Left kidney (tissue), 2 donors: ENCODE results near the gene FGF1. TPM values are rescaled to one million over a fixed set of nuclear protein-coding genes. Genes with fewer than 3 reads are reported as not detected.

Experiments
- DNase-seq: peaks from one replicate; pipeline ENCODE4 v3.0.0-alpha.2; 2013
- polyA plus RNA-seq: library from polyadenylated mRNA; unstranded; fragments of 120-200 nt; gene quantifications from one replicate; pipeline ENCODE4 v1.2.1, GENCODE V29; 2013; ENCODE audit not compliant: insufficient read length

The FGF1 gene
- polyA plus RNA-seq, 1 donor, result 17.4 TPM

DNA sequence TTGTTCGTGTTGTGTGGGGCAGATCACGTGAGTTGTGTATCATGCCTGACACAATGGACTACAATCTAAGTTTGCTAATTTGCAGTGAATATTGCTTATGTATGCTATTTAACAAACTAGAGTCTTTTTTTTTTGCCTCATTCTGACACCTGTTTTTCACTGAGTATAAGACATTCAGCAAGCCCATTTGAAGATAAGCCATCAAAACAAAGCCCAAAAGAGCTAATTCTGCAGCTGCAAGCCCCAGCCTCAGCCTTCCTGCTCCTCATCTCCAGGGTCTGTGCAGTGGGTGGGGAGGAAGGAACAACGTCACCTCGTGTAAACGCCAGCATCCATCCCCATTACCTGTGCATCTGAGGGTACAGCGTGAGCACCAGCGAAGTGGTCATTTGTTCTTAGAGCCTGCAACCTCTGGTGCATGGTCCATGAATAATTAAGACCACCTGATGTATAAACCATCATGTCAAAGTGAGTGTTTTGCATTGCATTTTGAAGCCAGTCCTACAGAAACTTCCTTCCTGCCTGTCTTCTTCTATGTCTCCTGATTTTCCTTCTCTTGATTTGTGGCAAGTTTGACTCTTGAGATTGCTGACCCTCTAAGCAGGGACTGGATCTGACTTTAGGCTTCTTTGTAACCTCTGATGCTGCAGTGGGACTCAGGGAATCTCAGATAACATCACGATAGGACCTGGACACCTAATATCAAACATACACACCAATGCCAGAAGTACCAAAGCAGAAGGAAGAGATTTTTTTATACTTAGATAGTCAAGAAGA is 73.2 kb downstream of the FGF1 start:
- no peak for DNase-seq

DNA sequence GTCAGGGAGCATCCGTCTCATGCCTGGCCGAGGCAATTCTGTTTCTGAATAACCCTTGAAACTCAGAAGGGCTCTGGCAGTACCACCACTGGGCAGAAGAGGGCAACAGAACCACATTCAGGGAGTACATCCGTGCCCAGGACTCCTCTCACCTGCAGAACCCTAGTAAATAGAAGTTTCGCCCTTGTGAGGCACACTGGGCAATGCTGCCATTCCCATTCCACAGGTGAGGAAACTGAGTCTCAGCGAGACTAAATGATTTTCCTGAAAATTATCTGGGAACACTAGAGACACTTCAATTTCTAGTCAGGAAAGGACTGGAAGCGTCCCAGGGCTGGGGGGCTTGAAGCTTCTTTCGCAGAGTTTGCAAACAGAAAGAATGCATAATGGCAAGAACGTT is 74.7 kb downstream of the FGF1 start:
- peak; percentile 50 for DNase-seq

DNA sequence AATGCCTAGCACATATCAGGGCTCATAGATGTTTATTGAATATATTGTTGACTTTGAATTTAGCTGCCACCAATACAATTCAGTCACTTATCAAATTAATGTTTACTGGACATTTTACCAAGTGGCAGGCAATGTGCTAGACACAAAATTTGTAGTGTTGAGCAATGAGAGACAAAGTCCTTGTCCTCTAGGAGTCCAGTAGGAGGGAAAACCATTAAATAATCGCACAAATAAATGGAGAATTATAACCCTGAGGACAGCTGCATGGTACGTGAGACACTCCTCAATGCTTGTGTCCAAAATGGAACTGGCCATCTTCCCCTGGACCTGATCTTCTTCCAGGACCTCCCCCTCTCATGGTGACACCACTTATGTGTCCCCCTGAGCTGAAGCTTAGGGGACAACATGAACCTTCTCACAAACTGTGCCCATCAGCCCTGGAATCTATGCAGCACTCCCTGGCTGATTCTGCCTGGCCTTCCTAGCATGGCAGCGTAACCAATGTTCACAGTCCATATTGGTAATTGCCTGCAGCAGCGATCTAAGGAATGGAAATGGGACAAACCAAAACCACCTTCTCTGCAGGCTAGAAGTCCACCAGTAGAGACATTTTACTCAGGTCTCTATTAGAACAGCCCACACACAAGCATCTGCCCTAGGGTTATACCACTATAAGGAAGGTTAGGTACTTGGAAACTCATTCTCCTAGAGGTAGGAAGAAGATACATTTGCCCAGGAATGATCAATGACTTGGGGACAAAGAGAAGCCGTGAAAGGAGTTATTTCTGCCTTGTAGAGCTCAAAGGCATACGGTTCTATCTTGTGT is 75.5 kb downstream of the FGF1 start:
- no peak for DNase-seq

DNA sequence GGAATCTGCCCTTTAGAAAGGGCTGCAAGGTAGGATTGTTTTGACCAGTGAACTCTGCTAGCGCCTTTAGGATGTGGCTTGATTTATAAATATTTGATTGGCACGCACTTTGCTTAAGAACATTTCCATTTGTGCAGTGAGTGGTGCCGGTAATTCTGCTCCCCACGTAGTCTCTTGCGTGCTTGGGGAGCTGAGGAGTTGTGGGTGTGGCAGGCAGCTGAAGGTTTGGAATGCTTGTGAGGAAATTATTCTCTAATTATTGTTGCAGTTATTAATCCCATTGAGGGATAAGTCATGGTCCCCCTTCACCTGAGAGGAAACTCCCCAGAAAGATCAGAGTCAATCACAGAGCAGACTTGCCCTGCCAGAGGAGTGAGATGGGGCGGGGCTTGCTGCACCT is 76.7 kb downstream of the FGF1 start:
- no peak for DNase-seq

DNA sequence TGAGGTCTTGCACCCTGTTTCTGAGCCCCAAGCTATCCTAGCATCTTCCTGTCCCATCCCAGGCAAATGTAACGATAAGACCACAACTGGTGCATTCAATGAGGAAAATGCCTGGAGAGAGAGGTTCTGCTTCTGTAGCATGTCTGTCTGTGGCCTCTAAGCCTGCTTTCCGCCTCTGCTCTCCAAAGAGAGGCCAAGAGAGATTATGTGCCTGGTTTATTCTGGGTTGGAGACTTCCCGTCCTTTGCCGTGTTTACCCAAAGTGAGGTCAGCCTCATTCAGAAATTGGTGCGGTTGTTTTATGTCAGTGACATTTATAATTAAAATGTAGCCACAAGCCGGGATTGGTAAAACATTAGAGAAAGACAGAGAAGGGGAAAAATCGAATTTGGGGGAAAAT is 77.8 kb downstream of the FGF1 start:
- DNase-seq, result no peak

DNA sequence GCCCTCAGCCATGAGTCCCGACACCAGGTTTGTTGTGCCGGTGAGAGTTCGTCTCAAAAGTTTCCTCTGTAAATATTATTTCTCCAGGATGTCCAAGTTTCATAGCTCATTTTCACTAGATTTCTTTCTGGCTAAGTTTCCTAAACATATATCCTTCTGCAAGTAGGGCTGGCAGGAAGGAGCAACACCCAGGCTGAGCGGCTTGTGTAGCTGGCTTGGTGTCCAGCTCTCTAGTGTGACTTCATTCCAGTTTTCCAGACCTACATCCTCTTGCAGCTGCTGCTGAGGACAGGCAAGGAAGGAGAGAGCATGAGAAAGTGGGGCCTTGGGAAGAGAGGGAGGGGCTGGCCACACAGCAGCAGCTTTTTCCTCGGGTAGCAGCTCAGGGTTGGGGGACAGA is 80.3 kb downstream of the FGF1 start:
- DNase-seq, result no peak

DNA sequence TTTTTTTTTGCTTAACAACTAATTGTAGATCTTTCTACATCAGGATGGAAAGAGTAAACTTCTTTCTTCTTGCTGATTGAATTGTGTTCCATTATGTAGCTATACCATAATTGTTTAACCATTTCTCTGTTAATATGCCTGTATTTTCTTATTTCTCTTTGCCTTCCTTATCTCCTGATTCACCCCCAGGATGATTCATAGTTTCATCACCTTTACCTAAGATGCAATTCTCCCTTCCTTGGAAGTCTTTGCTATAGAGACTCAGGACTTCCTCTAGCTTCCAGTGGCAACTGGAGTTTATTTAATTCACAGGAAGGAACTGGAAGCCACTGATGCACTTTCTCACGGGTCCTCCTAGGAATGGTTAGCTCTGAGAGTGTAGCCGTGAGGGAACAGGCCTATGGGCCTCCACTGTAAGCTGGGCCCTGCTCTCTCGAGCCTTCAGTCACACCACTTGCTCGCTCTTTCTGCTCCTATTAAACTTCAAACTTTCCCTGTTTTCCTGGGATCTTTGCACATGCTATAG is 83.1 kb downstream of the FGF1 start:
- DNase-seq, result no peak

DNA sequence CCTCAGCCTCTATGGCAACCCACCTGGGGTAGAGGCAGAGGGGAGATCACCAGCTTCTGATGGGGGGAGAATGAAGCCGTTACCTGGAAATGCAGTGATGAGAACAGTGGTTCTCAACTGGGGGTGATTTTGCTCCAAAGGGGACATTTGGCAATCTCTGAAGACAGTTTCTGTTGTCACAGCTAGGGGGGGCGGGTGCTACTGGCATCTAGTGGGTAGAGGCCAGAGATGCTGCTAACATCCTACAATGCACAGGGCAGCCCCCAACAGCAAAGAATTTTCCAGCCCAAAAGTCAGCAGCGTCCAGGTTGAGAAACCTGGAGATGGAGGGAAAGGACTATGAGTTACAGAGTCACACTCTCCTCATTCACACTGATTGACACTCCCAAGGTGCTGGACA is 84.5 kb downstream of the FGF1 start:
- DNase-seq, result no peak

DNA sequence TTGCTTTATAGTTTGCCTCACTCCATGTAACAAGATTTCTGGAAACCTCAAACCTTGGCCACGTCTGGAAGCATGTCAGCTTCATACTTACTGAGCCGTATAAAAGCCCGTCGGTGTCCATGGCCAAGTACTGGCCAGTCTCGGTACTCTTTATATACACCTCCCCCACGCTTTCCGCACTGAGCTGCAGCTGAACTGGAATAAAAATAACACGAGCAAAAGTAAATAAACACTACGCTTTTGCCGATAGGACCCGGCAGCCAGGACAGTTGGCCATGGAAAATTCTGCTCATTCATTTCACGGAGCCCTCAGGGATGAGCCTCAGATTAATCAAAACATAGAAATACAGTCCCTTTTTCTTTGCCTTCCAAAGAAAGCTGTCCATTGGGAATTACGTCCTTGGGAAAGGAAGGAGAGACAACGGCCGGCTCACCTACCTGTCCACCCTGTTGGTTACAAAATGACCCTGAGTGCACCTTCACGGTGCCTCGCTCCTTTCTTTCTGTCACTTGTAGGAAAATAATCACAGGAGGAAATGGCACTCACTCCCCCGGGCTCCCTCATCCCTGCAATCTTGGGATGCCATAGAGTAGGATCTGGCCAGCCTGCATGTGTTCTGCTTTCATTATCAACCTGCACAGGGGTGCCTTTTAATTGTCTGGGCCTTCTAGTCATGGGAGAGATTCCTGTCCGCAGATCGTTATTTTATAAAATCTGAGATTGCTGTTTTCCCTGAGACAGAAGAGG is 85.1 kb downstream of the FGF1 start:
- peak; percentile 68 for DNase-seq

DNA sequence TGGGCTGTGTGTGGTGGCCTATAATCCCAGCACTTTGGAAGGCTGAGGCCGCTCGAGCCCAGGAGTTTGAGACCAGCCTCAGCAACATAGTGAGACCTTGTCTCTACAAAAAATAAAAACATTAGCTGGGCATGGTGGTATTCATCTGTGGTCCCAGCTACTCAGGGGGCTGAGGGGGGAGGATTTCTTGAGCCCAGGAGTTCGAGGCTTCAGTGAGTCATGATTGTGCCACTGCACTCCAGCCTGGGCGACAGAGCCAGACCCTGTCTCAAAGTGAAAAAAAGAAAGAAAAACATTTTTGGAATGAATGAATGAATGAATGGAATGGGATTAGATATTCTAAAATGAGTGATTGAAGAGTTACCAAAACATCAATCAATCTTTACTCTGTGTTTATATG is 85.8 kb downstream of the FGF1 start:
- no peak for DNase-seq

DNA sequence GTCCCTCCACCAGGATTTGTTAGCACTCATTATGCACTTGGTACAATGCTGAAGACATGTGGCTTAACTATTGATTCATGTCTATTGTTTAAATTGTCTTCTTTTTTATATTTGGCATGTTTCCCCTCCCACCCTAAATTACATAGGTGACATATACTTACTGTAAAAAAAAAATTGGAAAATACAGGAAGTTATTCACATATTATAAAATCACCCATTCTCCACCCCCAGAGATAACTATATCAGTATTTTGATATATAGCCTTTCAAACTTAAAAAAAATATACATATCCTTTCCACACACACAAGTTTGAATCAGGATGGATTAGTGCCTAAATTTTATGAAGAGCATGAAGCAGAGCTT is 87.6 kb downstream of the FGF1 start:
- no peak for DNase-seq

DNA sequence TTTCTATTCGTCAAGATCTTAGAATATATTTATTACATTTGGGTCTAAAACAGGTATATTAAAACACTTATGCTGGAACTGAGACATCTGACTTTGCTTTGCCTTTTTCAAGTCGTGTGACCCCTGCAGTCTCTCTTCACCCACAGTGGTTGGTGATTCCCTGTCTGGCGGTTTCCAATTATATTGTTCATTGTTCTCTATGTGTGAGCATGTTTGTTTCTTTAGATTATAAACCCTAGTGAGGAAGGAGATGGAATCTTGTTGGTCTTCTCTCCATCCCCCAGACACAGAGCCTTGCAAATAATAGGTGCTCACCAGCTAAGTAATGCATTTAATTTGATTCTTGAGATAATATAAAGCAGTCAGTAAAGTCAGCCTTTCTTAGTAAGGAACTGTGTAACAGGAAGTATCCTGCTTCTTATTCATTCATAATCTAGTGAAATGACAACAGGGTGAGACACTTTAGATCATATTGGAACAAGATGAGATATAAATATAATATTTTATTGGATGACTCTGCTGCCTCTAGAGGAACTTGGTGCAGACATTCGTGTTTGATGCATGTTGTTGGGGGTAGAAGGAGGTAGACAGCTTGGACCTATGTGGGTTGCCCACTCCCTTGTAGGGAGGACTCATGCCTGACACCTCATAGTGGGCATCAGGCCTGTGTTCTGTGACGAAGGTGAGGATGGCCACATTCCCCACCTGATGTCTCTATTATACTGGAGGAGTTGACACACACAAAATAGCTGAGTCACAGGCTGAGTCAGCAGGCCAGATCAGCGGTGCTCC is 88.1 kb downstream of the FGF1 start:
- DNase-seq, result no peak

DNA sequence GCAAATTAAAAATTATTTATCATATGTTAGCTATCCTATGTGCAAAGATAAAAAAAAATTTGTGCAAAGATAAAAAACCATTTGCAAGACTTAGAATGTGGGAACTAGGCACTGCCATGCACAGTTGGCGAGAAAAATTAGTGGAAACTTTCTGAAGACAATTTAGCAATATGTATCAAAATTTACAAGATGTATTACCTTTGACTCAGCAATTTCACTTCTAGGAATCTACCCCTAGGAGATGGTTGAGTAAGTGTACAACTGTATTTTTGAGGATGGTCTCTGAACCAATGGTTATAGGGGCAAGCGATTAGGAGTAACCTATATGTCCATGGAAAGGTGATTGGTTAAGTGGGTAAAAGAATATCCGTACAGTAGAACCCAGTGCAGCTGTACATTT is 88.9 kb downstream of the FGF1 start:
- no peak for DNase-seq

DNA sequence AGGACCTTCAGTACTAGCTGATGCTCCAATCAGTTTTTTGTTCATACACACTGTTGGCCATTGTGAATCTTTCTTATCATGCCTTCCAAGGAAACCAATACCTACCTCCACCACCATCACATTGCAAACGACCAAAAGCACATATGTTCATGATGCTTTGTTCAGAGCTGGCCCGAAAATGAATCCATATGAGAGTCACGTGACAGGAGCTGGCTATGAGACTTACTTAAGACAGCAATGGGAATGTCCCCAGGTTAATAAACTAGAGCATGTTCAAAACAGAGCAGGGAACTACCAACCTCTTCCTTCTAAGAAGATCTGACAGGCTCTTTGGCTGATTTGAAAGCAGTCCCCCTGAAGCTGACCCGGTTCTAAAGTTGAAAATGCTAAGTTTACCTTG is 93.5 kb downstream of the FGF1 start:
- no peak for DNase-seq

DNA sequence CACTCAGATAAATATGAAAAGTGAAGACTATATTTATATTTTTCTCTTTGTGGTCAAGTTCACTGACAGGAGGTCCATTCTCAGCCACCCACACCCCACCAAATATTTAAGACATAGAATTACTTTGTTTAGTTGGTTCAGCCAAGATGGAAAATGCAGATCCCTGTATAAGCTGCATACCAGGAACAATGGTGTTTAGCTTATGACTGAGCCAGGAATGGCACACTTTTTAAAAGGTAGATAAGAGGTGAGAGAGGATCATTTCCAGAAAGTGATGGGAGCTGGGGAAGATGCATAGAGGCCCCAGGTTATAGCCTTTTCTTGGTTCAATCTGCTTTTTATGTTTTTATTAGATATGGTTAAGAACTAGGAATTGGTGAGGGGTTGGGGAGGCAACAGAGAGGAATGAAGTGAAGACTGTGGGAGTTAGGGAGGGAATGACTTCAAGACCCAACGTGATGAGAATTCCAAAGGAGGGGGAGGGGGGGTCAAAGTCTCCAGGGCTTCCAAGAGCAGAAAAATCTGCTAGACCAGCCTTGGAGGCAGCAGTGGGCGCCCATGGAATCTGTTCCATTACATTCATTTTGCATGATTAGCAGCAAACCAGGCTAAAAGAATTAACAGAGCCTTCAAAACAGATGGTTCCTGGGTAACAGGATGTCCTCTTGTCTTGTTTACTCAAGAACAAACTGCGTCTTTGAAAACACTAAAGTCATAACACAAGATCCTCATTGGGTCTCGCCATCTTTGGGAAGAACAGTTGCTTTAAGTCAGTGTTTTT is 95.2 kb downstream of the FGF1 start:
- DNase-seq, result no peak

DNA sequence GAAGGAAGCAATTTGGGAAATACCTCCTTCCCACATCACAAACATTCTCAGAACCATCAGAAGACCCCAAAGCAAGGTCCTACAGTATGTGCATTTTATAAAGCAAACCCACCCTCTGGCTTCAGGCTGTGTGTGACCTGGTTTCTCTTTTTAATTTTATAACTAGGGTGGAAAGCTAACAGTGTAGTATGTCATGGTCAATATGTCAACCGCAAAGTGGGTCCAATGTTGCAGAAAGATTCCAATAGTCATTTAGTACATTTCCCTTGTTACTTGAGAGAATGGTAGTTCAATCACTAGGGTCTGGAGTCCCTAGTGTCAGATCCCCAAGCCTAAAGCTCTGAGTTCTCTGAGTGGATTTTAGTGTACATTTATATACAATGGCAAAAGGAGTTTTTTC is 96.2 kb downstream of the FGF1 start:
- DNase-seq, result no peak

DNA sequence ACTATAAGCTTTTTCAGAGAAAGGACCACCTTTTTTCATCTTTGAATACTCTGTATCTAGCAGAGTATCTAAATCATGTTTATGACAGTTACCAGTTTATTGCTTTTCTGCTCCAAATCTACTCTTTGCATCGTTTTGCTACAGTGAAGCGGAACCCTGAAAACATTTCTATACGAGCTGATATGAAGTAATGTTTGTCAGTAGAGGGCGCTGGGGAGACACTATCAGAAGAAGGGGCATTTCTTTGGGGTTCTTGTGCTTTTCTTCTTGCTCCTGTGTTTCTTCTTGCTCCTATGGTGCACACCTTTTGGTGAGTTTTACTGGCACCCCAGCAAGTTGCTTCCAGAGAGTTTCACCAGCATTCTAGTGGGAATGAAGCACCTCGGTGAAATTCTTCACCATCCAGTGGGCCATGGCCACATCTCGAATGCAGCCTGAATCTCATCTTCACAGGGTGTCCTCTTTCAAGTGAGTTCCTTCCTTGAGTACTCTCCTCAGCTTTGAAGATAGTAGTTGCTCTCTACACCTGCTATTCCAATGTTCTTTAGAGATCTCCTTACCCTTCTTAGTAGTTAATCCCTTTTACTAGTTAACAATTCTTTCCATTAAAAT is 98.4 kb downstream of the FGF1 start:
- no peak for DNase-seq

DNA sequence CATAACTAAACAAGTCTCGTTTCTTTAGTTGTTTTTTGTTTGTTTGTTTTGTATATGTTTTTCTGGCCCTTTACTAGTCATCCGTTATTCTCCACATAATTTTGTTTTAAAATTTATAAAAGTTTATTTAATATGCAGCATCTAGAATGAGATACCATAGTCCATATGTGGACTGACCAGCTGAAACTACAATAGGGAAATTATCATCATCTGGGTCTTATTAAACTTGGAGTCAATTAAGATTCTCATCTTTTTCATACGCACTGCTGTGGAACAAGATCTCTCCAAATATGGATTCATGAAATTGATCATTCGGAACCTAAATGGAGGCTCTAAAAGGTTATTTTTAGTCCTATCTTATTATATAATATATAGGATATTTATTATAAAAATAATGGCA is 99.3 kb downstream of the FGF1 start:
- DNase-seq, result no peak

DNA sequence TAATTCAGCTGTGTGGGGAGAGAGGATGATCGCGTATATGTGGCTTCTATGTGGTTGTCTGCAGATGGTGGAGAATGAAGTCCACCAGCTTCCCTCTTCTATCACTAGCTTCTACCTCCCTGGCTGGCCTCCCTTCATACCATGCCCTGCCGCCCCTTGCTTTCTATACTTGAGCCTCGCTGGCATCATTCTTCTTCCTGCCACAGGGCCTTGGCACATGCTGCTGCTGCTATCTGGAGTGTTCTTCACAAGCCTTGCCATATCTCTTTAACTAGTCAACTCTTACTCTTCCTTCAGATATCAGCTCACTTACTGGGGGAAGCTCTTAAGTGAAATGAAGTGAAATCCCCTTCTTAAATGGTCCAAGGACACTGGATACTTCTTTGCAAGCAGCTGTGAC is 100.4 kb downstream of the FGF1 start:
- no peak for DNase-seq

DNA sequence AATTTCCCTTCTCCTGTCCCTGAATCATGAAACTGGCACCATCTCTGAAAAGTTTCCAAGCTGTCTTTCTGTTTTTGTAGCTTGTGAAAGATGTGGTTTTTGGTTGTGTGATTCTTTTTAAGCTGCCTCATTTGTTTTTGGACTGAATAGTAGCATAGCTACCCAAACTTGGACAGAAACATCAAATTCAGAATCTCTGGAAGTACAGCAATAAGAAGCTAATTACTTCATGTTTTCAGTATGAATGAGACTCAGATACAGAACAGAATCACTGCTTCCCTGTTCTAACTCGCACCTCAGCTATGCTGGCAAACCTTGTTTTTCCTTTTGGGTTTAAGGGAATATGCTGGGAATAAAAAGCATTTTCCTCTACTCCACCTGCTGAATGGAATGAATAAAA is 101.0 kb downstream of the FGF1 start:
- no peak for DNase-seq
